Fibroblast of lung (primary cell): ENCODE results near the gene SHANK3. TPM values are rescaled to one million over a fixed set of nuclear protein-coding genes. Genes with fewer than 3 reads are reported as not detected.

Experiments
- DNase-seq, 2 donors: peaks; one replicate each; pipeline versions ENCODE4 v3.0.0 to v3.0.0-alpha.2; 2010; ENCODE audit warnings: low read depth in 2 of 2
- H2AFZ ChIP-seq: 2 replicates; pipeline ENCODE4 v1.5.1; 2012; ENCODE audit warnings: low read length, control low read depth, inconsistent platforms
- H3K27ac ChIP-seq: 2 replicates; pipeline ENCODE4 v1.5.1; 2011; ENCODE audit warnings: low read length, control low read depth; ENCODE audit not compliant: insufficient read depth
- H3K27me3 ChIP-seq: 2 replicates; pipeline ENCODE4 v1.5.1; 2011; ENCODE audit warnings: mild to moderate bottlenecking, low read length; ENCODE audit not compliant: control insufficient read depth, insufficient read depth
- H3K36me3 ChIP-seq: 2 replicates; pipeline ENCODE4 v1.5.1; 2011; ENCODE audit warnings: low read length; ENCODE audit not compliant: control insufficient read depth, insufficient read depth
- H3K4me1 ChIP-seq: 2 replicates; pipeline ENCODE4 v1.5.1; 2011; ENCODE audit warnings: low read length; ENCODE audit not compliant: control insufficient read depth, insufficient read depth; ENCODE audit errors: extremely low read depth
- H3K4me2 ChIP-seq: 2 replicates; pipeline ENCODE4 v1.5.1; 2011; ENCODE audit warnings: low read length, control low read depth; ENCODE audit not compliant: insufficient read depth; ENCODE audit errors: extremely low read depth
- H3K4me3 ChIP-seq, 4 experiments: fragments of 200-600 bp in 1 of 4; sonication (generic) in 1 of 4; replicated peaks in 1 of 4; 2 replicates each; pipeline ENCODE4 v1.5.1; 2011 to 2016; ENCODE audit warnings: low read length in 4 of 4, low read depth in 3 of 4, mild to moderate bottlenecking in 3 of 4, control low read depth in 2 of 4, inconsistent platforms in 1 of 4, mixed read lengths in 1 of 4; ENCODE audit not compliant: insufficient read depth in 1 of 4; ENCODE audit errors: control extremely low read depth in 1 of 4
- H3K79me2 ChIP-seq: 2 replicates; pipeline ENCODE4 v1.5.1; 2012; ENCODE audit warnings: mild to moderate bottlenecking, low read length, inconsistent platforms; ENCODE audit not compliant: control insufficient read depth, insufficient read depth
- H3K9ac ChIP-seq: 2 replicates; pipeline ENCODE4 v1.5.1; 2011; ENCODE audit warnings: mild to moderate bottlenecking, low read length, control low read depth; ENCODE audit not compliant: insufficient read depth
- H3K9me3 ChIP-seq: 2 replicates; pipeline ENCODE4 v1.5.1; 2012; ENCODE audit warnings: low read depth, low read length; ENCODE audit not compliant: control insufficient read depth, insufficient read depth
- H4K20me1 ChIP-seq: 2 replicates; pipeline ENCODE4 v1.5.1; 2011; ENCODE audit warnings: low read length; ENCODE audit not compliant: control insufficient read depth, insufficient read depth; ENCODE audit errors: extremely low read depth
- EZH2 ChIP-seq: IDR thresholded peaks from 2 replicates; pipeline ENCODE4 v1.5.1; 2012; ENCODE audit warnings: low read length, control low read depth, mild to moderate bottlenecking; ENCODE audit errors: missing control alignments
- polyA plus RNA-seq, 2 donors: library from polyadenylated mRNA; depleted of rRNA in 1 of 2; stranded (reverse) in 1 of 2; unstranded in 1 of 2; fragments of >200 nt; gene quantifications; 2 replicates each; pipeline ENCODE4 v1.2.1, GENCODE V29; 2011 to 2012; ENCODE audit warnings: missing spikeins in 1 of 2
- total RNA-seq: library from RNA; depleted of rRNA; stranded (reverse); fragments of >200 nt; gene quantifications from 2 replicates; pipeline ENCODE4 v1.2.1, GENCODE V29; 2014
- TF ChIP-seq, protein P1 (sequence below), 2 donors: IDR thresholded peaks in 1 of 2; conservative IDR thresholded peaks in 1 of 2; 1 replicate in 1 of 2; 2 replicates in 1 of 2; pipeline ENCODE4 v1.5.1; 2011 to 2012; ENCODE audit warnings: low read length in 2 of 2, control low read depth in 1 of 2, inconsistent platforms in 1 of 2, low read depth in 1 of 2, mild to moderate bottlenecking in 1 of 2

The SHANK3 gene
- total and polyA plus RNA-seq, 2 donors (not counting 1 experiment from before 2014, with no cell fraction given): 0.17 to 0.33 TPM

DNA sequence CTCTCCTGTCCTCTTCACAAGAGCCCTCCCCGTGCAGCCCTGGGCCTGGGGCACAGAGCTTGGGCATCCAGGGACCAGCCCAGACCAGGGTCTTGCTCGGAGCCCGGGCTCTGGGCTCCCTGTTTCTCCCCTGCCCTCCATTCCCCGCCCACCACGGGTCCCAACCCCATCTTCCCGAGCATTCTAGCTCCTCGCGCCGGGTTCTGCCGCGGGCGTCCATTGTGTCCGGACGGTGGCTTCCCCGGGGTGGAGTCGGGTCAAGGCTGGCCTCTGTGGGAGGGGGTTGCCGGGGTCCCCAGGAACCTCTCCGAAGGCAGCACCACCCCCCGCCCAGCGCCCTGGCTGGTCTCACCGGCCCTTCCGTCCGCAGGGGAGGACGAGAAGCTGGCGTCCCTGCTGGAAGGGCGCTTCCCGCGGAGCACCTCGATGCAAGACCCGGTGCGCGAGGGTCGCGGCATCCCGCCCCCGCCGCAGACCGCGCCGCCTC, 47.2 kb downstream of the SHANK3 start:
- H3K4me1 ChIP-seq: no peaks in the 10 kb centered on the region
- no peak overlapping the region for H3K4me2 ChIP-seq
- no peaks in the 10 kb centered on the region for H3K79me2 ChIP-seq
- no peaks in the 10 kb centered on the region for H3K9me3 ChIP-seq
- no peak overlapping the region for H3K27ac ChIP-seq
- no peak overlapping the region for H2AFZ ChIP-seq
- TF ChIP-seq, protein P1, sequence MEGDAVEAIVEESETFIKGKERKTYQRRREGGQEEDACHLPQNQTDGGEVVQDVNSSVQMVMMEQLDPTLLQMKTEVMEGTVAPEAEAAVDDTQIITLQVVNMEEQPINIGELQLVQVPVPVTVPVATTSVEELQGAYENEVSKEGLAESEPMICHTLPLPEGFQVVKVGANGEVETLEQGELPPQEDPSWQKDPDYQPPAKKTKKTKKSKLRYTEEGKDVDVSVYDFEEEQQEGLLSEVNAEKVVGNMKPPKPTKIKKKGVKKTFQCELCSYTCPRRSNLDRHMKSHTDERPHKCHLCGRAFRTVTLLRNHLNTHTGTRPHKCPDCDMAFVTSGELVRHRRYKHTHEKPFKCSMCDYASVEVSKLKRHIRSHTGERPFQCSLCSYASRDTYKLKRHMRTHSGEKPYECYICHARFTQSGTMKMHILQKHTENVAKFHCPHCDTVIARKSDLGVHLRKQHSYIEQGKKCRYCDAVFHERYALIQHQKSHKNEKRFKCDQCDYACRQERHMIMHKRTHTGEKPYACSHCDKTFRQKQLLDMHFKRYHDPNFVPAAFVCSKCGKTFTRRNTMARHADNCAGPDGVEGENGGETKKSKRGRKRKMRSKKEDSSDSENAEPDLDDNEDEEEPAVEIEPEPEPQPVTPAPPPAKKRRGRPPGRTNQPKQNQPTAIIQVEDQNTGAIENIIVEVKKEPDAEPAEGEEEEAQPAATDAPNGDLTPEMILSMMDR (conservative IDR thresholded peaks at IDR 0.05 in 1 of 2, IDR thresholded peaks at IDR 0.05 in 1 of 2; ENCODE audit: low read depth in 1 of 2, low read length in 2 of 2): no peak
- TF ChIP-seq EZH2: peak; percentile 64
- H4K20me1 ChIP-seq: no peaks in the 10 kb centered on the region
- no peak for DNase-seq
- H3K36me3 ChIP-seq: no peaks in the 10 kb centered on the region
- peaks cover 3% of the 10 kb centered on the region for H3K27me3 ChIP-seq
- no peak overlapping the region for H3K4me3 ChIP-seq
- no peak overlapping the region for H3K9ac ChIP-seq

DNA sequence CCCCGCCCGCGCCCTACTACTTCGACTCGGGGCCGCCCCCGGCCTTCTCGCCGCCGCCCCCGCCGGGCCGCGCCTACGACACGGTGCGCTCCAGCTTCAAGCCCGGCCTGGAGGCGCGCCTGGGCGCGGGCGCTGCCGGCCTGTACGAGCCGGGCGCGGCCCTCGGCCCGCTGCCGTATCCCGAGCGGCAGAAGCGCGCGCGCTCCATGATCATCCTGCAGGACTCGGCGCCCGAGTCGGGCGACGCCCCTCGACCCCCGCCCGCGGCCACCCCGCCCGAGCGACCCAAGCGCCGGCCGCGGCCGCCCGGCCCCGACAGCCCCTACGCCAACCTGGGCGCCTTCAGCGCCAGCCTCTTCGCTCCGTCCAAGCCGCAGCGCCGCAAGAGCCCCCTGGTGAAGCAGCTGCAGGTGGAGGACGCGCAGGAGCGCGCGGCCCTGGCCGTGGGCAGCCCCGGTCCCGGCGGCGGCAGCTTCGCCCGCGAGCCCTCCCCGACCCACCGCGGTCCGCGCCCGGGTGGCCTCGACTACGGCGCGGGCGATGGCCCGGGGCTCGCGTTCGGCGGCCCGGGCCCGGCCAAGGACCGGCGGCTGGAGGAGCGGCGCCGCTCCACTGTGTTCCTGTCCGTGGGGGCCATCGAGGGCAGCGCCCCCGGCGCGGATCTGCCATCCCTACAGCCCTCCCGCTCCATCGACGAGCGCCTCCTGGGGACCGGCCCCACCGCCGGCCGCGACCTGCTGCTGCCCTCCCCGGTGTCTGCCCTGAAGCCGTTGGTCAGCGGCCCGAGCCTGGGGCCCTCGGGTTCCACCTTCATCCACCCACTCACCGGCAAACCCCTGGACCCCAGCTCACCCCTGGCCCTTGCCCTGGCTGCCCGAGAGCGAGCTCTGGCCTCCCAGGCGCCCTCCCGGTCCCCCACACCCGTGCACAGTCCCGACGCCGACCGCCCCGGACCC, 48.0 kb downstream of the SHANK3 start:
- Histone ChIP-seq H3K79me2 (no peaks in the 10 kb centered on the region), H2AFZ (no peak overlapping the region), H4K20me1 (no peaks in the 10 kb centered on the region), H3K27me3 (peaks cover 3% of the 10 kb centered on the region), H3K4me2 (no peak overlapping the region), H3K9ac (no peak overlapping the region), H3K4me3 (no peak overlapping the region), H3K4me1 (no peaks in the 10 kb centered on the region), H3K27ac (no peak overlapping the region), H3K36me3 (no peaks in the 10 kb centered on the region), H3K9me3 (no peaks in the 10 kb centered on the region)
- TF ChIP-seq EZH2: no peak
- TF ChIP-seq, protein P1 (conservative IDR thresholded peaks at IDR 0.05 in 1 of 2, IDR thresholded peaks at IDR 0.05 in 1 of 2; ENCODE audit: low read depth in 1 of 2, low read length in 2 of 2): no peak
- no peak for DNase-seq

DNA sequence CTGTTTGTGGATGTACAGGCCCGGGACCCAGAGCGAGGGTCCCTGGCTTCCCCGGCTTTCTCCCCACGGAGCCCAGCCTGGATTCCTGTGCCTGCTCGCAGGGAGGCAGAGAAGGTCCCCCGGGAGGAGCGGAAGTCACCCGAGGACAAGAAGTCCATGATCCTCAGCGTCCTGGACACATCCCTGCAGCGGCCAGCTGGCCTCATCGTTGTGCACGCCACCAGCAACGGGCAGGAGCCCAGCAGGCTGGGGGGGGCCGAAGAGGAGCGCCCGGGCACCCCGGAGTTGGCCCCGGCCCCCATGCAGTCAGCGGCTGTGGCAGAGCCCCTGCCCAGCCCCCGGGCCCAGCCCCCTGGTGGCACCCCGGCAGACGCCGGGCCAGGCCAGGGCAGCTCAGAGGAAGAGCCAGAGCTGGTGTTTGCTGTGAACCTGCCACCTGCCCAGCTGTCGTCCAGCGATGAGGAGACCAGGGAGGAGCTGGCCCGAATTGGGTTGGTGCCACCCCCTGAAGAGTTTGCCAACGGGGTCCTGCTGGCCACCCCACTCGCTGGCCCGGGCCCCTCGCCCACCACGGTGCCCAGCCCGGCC, 48.7 kb downstream of the SHANK3 start:
- no peak overlapping the region for H3K4me3 ChIP-seq
- no peaks in the 10 kb centered on the region for H3K36me3 ChIP-seq
- H3K9me3 ChIP-seq: no peaks in the 10 kb centered on the region
- H3K4me2 ChIP-seq: no peak overlapping the region
- no peaks in the 10 kb centered on the region for H4K20me1 ChIP-seq
- H3K4me1 ChIP-seq: no peaks in the 10 kb centered on the region
- H3K79me2 ChIP-seq: no peaks in the 10 kb centered on the region
- H3K27ac ChIP-seq: no peak overlapping the region
- TF ChIP-seq, protein P1 (conservative IDR thresholded peaks at IDR 0.05 in 1 of 2, IDR thresholded peaks at IDR 0.05 in 1 of 2; ENCODE audit: low read depth in 1 of 2, low read length in 2 of 2): no peak
- TF ChIP-seq EZH2: no peak
- no peak overlapping the region for H3K9ac ChIP-seq
- H3K27me3 ChIP-seq: peaks cover 3% of the 10 kb centered on the region
- DNase-seq: no peak
- H2AFZ ChIP-seq: no peak overlapping the region
